ENCODE data around the gene ROMO1.
"Not testable (repeated sequence)": the region's sequence is repeated elsewhere in the genome, so short reads cannot be mapped to it uniquely, and the experiment has no call there.

DNA sequence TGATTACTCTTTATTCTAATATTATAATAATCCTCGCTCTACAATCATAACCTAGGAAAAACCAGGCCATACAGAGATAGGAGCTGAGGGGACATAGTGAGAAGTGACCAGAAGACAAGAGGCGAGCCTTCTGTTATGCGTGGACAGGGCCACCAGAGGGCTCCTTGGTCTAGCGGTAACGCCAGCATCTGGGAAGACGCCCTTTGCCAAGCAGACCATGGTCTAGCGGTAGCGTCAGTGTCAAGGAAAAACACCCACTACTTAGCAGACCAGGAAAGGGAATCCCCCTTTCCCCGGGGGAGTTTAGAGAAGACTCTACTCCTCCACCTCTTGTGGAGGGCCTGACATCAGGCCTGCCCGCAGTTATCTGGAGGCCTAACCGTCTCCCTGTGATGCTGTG is 12.3 kb upstream of the ROMO1 start:
- peak; percentile 39 for TF ChIP-seq CTCF (IDR thresholded peaks at IDR 0.05)
- TF ChIP-seq KDM5A (IDR thresholded peaks at IDR 0.05); MYC (IDR thresholded peaks at IDR 0.05; ENCODE audit: borderline replicate concordance, low read length); RFX5 (IDR thresholded peaks at IDR 0.05); ZSCAN20 (CRISPR knock-in tag; IDR thresholded peaks at IDR 0.05); EP300 (IDR thresholded peaks at IDR 0.05); EHMT2 (IDR thresholded peaks at IDR 0.05; ENCODE audit: low read depth): not testable (repeated sequence)

Measured in A549 (cell line).